HepG2 (cell line): ENCODE measurements around the gene BASP1. TPM values are rescaled to one million over a fixed set of nuclear protein-coding genes. Genes with fewer than 3 reads are reported as not detected.

Experiments used
- ATAC-seq: fragments of 200-7000 bp; cut with Tn5 transposase; 3 replicates; pipeline ENCODE4 v1.9.1; 2020; ENCODE audit warnings: mild to moderate bottlenecking, moderate library complexity
- BruUV-seq: library from RNA; stranded (reverse); fragments of 400-500 nt; replicated peaks from 2 replicates; lab custom pipeline; 2021; lab: Mats Ljungman, UMichigan
- CTCF ChIA-PET: fragments of 300-600 bp; formaldehyde crosslinking; extraction: SDS; loops from one replicate; lab custom pipeline; 2021; ENCODE audit warnings: low total read pairs, inconsistent platforms, low intra/inter-chr PET ratio; lab: Yijun Ruan, JAX
- POLR2A ChIA-PET: fragments of 350-600 bp; sonication (Branson Sonifier 250); formaldehyde crosslinking; loops from one replicate; lab custom pipeline; 2020; ENCODE audit warnings: antibody characterized with exemption, inconsistent platforms; lab: Yijun Ruan, JAX
- DNase-seq: peaks from one replicate; pipeline ENCODE4 v3.0.0-alpha.2; 2015; ENCODE audit warnings: low spot score
- FAIRE-seq: peaks from 3 replicates; lab custom pipeline; 2011; peaks lifted over from hg19 to GRCh38; lab: Jason Lieb, UNC
- H2AFZ ChIP-seq: one replicate; pipeline ENCODE4 v1.6.1; 2011; ENCODE audit warnings: low read length, inconsistent platforms
- H3K27ac ChIP-seq: fragments of 300-600 bp; 3 replicates; pipeline ENCODE4 v1.8.0; 2011; ENCODE audit warnings: mixed run types, mild to moderate bottlenecking, mixed read lengths, low read length, inconsistent platforms; ENCODE audit not compliant: insufficient read depth; ENCODE audit errors: extremely low read length
- H3K27me3 ChIP-seq, 2 experiments: fragments of 200-600 bp in 1 of 2; 2 replicates in 1 of 2; 3 replicates in 1 of 2; pipeline versions ENCODE4 v1.6.0 to v1.8.0; 2011; ENCODE audit warnings: low read length in 2 of 2, mild to moderate bottlenecking in 2 of 2, moderate library complexity in 2 of 2, inconsistent platforms in 1 of 2; ENCODE audit not compliant: insufficient read depth in 2 of 2, control insufficient read depth in 1 of 2
- H3K36me3 ChIP-seq, 2 experiments: fragments of 200-600 bp in 1 of 2; replicated peaks in 1 of 2; 2 replicates in 1 of 2; 3 replicates in 1 of 2; pipeline versions ENCODE4 v1.5.1 to v1.8.0; 2011; ENCODE audit warnings: low read length in 2 of 2, inconsistent platforms in 1 of 2; ENCODE audit not compliant: insufficient read depth in 2 of 2, control insufficient read depth in 1 of 2
- H3K4me1 ChIP-seq: 2 replicates; pipeline ENCODE4 v1.5.1; 2012; ENCODE audit warnings: low read length, inconsistent platforms; ENCODE audit not compliant: insufficient read depth
- H3K4me2 ChIP-seq: 2 replicates; pipeline ENCODE4 v1.6.0; 2011; ENCODE audit warnings: low read depth, low read length, inconsistent platforms
- H3K4me3 ChIP-seq, 3 experiments: fragments of 200-600 bp in 1 of 3; sonication (generic), shearing (Covaris generic) in 1 of 3; replicated peaks in 1 of 3; 2 replicates each; pipeline ENCODE4 v1.5.1; 2011 to 2016; ENCODE audit warnings: low read length in 3 of 3, inconsistent platforms in 2 of 3, low read depth in 2 of 3, mild to moderate bottlenecking in 2 of 3, control low read depth in 1 of 3, mixed read lengths in 1 of 3; ENCODE audit not compliant: insufficient read depth in 1 of 3
- H3K79me2 ChIP-seq: one replicate; pipeline ENCODE4 v1.6.1; 2011; ENCODE audit warnings: low read length, inconsistent platforms; ENCODE audit not compliant: insufficient read depth
- H3K9ac ChIP-seq: 2 replicates; pipeline ENCODE4 v1.6.0; 2011; ENCODE audit warnings: mild to moderate bottlenecking, low read depth, low read length, inconsistent platforms; ENCODE audit not compliant: insufficient read depth
- H3K9me3 ChIP-seq: 2 replicates; pipeline ENCODE4 v1.5.1; 2012; ENCODE audit warnings: mild to moderate bottlenecking, low read length
- H4K20me1 ChIP-seq: 2 replicates; pipeline ENCODE4 v1.6.0; 2011; ENCODE audit warnings: inconsistent platforms, mild to moderate bottlenecking, low read length, moderate library complexity; ENCODE audit not compliant: insufficient read depth
- ARID2 ChIP-seq: sonication (generic); formaldehyde crosslinking; IDR thresholded peaks from 2 replicates; pipeline ENCODE4 v1.8.1; 2022; ENCODE audit warnings: mild to moderate bottlenecking, missing genetic modification reagents, borderline replicate concordance
- ATF6 ChIP-seq: sonication (generic); formaldehyde crosslinking; conservative IDR thresholded peaks from 2 replicates; pipeline ENCODE4 v1.4.0; 2020; ENCODE audit warnings: missing genetic modification reagents
- HNF4A ChIP-seq: sonication (generic); formaldehyde crosslinking; IDR thresholded peaks from 2 replicates; pipeline ENCODE4 v1.4.0; 2020; ENCODE audit warnings: missing genetic modification reagents
- MAFF ChIP-seq: IDR thresholded peaks from 2 replicates; pipeline ENCODE4 v1.6.1; 2011; ENCODE audit warnings: low read depth, low read length, improper control_type of control experiment
- MIER3 ChIP-seq: IDR thresholded peaks from 2 replicates; pipeline ENCODE4 v1.6.1; 2016; ENCODE audit warnings: missing compliant biosample characterization, borderline replicate concordance
- MTA3 ChIP-seq: sonication (generic); formaldehyde crosslinking; IDR thresholded peaks from 2 replicates; pipeline ENCODE4 v1.4.0; 2020; ENCODE audit warnings: missing genetic modification reagents
- MXD4 ChIP-seq: IDR thresholded peaks from 2 replicates; pipeline ENCODE4 v1.6.1; 2016; ENCODE audit warnings: mild to moderate bottlenecking, missing biosample characterization, missing genetic modification reagents
- ONECUT2 ChIP-seq: sonication (generic); formaldehyde crosslinking; IDR thresholded peaks from 2 replicates; pipeline ENCODE4 v1.4.0; 2020; ENCODE audit warnings: missing genetic modification reagents
- SOX5 ChIP-seq: IDR thresholded peaks from 2 replicates; pipeline ENCODE4 v1.6.1; 2016; ENCODE audit warnings: borderline replicate concordance
- WGBS: methylation state at CpG from one replicate; pipeline ENCODE4 v1.1.6; 2017; ENCODE audit warnings: low lambda C conversion rate; 5-methylcytosine and 5-hydroxymethylcytosine counted together
- in situ Hi-C: cut with HindIII; loops from 2 replicates; pipeline ENCODE4 v1.10.0; 2017; ENCODE audit warnings: low pct_unique_long_range_greater_than_20kb; ENCODE audit not compliant: extremely low pct_ligation_motif_present
- intact Hi-C: fragments of 100-400 bp; cut with micrococcal nuclease; formaldehyde crosslinking; loops from one replicate; pipeline ENCODE4 v1.10.0; 2022; ENCODE audit not compliant: unreplicated experiment
- polyA plus RNA-seq, 8 experiments: library from polyadenylated mRNA; depleted of rRNA in 3 of 8; stranded (reverse) in 7 of 8; unstranded in 1 of 8; fragments of >200 nt; fragmentation: Illumina TruSeq in 4 of 8; extraction: Trizol in 4 of 8; gene quantifications; 2 replicates each; pipeline versions ENCODE4 v1.2.1 to v1.2.3, GENCODE V29; 2011 to 2016; ENCODE audit warnings: low read depth in 4 of 8, missing spikeins in 1 of 8, mixed read lengths in 1 of 8; ENCODE audit not compliant: insufficient read depth in 1 of 8
- total RNA-seq, 5 experiments: library from RNA; depleted of rRNA; stranded (reverse); fragments of >200 nt; fragmentation: Illumina TruSeq; extraction: Trizol; gene quantifications; 2 replicates each; pipeline ENCODE4 v1.2.3, GENCODE V29; 2016; ENCODE audit warnings: low read depth in 1 of 5
- TF ChIP-seq, protein P1 (sequence below): IDR thresholded peaks from 2 replicates; pipeline ENCODE4 v1.6.1; 2016; ENCODE audit warnings: mild to moderate bottlenecking
- TF ChIP-seq, protein P2 (sequence below): sonication (generic); formaldehyde crosslinking; IDR thresholded peaks from 2 replicates; pipeline ENCODE4 v1.5.0; 2020; ENCODE audit warnings: missing genetic modification reagents

The BASP1 gene
- total and polyA plus RNA-seq, 2 of the 13 experiments (the other 11 are each of a cell fraction or from before 2014, with no cell fraction given): 0.04 TPM; not detected in 1

DNA sequence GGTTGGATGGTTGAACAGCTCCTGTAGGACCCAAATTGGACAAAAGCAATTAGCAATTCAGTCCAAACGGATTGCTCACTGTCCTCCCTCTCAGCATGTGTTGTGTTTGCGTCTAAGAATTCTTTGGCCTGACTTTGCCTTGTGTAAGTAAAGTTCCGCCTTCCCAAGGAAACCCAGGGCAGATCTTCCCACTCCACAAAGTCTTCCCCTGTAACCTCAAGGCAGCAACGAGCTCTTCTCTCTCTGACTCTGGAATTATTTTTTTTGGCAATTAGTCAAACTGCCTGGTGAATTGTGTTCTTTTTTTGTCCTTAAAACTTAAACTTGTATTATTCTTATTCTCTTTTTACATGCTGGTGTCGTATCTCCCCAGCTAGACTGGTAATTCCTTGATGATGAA, 20.7 kb upstream of the BASP1 start:
- intact Hi-C loops: no loop called here
- H2AFZ ChIP-seq: no peak overlapping the region
- no TSS peak for BruUV-seq
- no peak for TF ChIP-seq MTA3
- no peak for TF ChIP-seq ATF6 (CRISPR knock-in tag)
- TF ChIP-seq SOX5: no peak
- TF ChIP-seq, all 625 proteins: peak for 0
- ChIA-PET POLR2A (no interaction called here), CTCF (no interaction called here)
- Histone ChIP-seq H3K27me3 (peaks cover 0 to 4% of the 10 kb centered on the region in 2 experiments; a peak in 1 of 5 replicates), H3K9ac (no peak overlapping the region), H3K9me3 (peaks cover 8% of the 10 kb centered on the region; the same call in 1 of the 2 replicates), H3K79me2 (no peaks in the 10 kb centered on the region), H3K4me2 (no peak overlapping the region), H3K27ac (no peak overlapping the region), H3K4me3 (no peak overlapping the region), H4K20me1 (no peaks in the 10 kb centered on the region), H3K4me1 (no peaks in the 10 kb centered on the region), H3K36me3 (no peaks in the 10 kb centered on the region)
- no peak for ATAC-seq
- DNase-seq: no peak
- 11% methylated on average over 5 of the region's 5 CpGs for WGBS
- FAIRE-seq: no peak
- in situ Hi-C loops: no loop called here

DNA sequence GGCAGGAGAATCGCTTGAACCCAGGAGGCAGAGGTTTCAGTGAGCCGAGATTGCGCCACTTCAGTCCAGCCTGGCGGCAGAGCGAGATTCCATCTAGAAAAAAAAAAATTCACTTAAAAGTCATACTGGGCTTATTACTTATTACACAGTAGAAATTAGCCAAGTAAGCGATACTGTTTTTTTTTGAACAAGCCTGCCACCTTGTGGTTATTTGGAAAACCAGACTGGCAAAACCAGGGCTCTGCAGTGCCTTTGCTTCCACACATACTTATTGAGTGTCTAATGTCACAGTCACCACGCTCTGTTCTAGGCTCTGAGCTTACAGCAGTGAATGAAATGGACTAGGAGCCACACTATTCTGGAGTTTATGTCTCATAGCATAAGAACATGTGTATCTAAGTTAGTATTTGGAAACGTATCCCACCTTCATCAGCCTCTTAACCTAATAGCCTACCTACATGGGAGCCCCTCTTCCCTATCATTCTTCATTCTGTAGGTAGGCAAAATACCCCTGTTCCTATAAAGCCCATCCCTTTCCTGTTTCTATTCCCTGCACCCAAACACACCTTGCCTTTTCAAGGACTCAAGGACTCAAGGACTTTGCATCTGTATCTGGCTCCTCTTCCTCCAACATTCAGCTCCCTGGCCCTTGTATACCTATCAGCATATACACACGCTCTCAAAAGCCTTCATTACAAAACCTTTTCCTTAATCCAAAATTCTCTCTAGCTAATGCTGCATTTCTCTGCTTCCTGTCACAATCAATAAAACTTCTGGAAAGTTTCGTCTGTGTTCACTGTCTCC, 13.9 kb upstream of the BASP1 start:
- in situ Hi-C loops (no loop called here), intact Hi-C loops (no loop called here)
- 8% methylated on average over 10 of the region's 10 CpGs for WGBS
- Histone ChIP-seq H3K4me1 (no peaks in the 10 kb centered on the region), H3K4me3 (no peak overlapping the region), H3K27me3 (peaks cover 0 to 4% of the 10 kb centered on the region in 2 experiments; a peak in 1 of 5 replicates), H3K27ac (no peak overlapping the region), H2AFZ (no peak overlapping the region), H3K36me3 (no peaks in the 10 kb centered on the region), H3K9me3 (no peaks in the 10 kb centered on the region), H3K4me2 (no peak overlapping the region), H4K20me1 (no peaks in the 10 kb centered on the region), H3K9ac (no peak overlapping the region), H3K79me2 (no peaks in the 10 kb centered on the region)
- CTCF ChIA-PET: interaction anchor here (0.7 to 1.2 kb wide), 2 partner anchors 14 to 413 kb away, joined by 3 to 7 read pairs; no protein-coding TSS in a partner anchor
- FAIRE-seq: peak; percentile 68
- peak; percentile 41 for DNase-seq
- peak; percentile 94 for ATAC-seq
- BruUV-seq: no TSS peak
- POLR2A ChIA-PET: no interaction called here
- TF ChIP-seq MIER3 (CRISPR knock-in tag) (no peak), MXD4 (CRISPR knock-in tag) (no peak), ONECUT2 (CRISPR knock-in tag) (no peak), ARID2 (CRISPR knock-in tag) (no peak), HNF4A (CRISPR knock-in tag) (no peak), MAFF (peak; percentile 85)
- TF ChIP-seq, protein P1, sequence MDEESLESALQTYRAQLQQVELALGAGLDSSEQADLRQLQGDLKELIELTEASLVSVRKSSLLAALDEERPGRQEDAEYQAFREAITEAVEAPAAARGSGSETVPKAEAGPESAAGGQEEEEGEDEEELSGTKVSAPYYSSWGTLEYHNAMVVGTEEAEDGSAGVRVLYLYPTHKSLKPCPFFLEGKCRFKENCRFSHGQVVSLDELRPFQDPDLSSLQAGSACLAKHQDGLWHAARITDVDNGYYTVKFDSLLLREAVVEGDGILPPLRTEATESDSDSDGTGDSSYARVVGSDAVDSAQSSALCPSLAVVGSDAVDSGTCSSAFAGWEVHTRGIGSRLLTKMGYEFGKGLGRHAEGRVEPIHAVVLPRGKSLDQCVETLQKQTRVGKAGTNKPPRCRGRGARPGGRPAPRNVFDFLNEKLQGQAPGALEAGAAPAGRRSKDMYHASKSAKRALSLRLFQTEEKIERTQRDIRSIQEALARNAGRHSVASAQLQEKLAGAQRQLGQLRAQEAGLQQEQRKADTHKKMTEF: no peak
- TF ChIP-seq, protein P2, sequence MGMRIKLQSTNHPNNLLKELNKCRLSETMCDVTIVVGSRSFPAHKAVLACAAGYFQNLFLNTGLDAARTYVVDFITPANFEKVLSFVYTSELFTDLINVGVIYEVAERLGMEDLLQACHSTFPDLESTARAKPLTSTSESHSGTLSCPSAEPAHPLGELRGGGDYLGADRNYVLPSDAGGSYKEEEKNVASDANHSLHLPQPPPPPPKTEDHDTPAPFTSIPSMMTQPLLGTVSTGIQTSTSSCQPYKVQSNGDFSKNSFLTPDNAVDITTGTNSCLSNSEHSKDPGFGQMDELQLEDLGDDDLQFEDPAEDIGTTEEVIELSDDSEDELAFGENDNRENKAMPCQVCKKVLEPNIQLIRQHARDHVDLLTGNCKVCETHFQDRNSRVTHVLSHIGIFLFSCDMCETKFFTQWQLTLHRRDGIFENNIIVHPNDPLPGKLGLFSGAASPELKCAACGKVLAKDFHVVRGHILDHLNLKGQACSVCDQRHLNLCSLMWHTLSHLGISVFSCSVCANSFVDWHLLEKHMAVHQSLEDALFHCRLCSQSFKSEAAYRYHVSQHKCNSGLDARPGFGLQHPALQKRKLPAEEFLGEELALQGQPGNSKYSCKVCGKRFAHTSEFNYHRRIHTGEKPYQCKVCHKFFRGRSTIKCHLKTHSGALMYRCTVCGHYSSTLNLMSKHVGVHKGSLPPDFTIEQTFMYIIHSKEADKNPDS (CRISPR knock-in tag): no peak
